Choroid plexus epithelial cell (primary cell): Measurements from ENCODE around the gene TCF15.

Experiments used
- DNase-seq: peaks from one replicate; pipeline ENCODE4 v3.0.0-alpha.2; 2010; ENCODE audit warnings: low read depth
- H3K4me3 ChIP-seq: 2 replicates; pipeline ENCODE4 v1.5.1; 2011; ENCODE audit warnings: low read depth, mild to moderate bottlenecking, control low read depth, low read length, moderate library complexity
- TF ChIP-seq, protein P1 (sequence below): conservative IDR thresholded peaks from 2 replicates; pipeline ENCODE4 v1.5.1; 2011; ENCODE audit warnings: low read depth, mild to moderate bottlenecking, control low read depth, inconsistent platforms, low read length, moderate library complexity

Gene TCF15

DNA sequence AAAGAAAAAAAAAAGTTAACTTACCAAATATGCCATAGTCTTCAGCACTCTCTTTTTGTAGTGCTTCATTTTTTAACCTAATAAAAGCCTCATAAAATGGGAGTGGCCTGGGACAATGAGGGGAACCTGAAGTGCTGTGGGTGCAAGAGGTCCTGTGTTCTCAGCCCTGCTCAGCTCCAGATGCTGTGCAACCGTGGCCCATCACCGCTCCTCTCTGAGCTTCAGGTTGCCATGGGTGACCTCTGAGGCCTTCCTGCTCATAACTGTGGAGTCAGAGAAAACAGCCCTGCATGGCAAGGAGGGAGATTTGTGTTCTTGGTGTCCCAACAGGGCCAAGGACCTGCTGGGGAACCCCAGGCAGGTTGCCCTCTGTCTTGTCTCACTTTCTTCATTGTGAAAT, 10.0 kb downstream of the TCF15 start:
- H3K4me3 ChIP-seq = no peak overlapping the region
- TF ChIP-seq, protein P1, sequence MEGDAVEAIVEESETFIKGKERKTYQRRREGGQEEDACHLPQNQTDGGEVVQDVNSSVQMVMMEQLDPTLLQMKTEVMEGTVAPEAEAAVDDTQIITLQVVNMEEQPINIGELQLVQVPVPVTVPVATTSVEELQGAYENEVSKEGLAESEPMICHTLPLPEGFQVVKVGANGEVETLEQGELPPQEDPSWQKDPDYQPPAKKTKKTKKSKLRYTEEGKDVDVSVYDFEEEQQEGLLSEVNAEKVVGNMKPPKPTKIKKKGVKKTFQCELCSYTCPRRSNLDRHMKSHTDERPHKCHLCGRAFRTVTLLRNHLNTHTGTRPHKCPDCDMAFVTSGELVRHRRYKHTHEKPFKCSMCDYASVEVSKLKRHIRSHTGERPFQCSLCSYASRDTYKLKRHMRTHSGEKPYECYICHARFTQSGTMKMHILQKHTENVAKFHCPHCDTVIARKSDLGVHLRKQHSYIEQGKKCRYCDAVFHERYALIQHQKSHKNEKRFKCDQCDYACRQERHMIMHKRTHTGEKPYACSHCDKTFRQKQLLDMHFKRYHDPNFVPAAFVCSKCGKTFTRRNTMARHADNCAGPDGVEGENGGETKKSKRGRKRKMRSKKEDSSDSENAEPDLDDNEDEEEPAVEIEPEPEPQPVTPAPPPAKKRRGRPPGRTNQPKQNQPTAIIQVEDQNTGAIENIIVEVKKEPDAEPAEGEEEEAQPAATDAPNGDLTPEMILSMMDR = no peak
- no peak for DNase-seq

DNA sequence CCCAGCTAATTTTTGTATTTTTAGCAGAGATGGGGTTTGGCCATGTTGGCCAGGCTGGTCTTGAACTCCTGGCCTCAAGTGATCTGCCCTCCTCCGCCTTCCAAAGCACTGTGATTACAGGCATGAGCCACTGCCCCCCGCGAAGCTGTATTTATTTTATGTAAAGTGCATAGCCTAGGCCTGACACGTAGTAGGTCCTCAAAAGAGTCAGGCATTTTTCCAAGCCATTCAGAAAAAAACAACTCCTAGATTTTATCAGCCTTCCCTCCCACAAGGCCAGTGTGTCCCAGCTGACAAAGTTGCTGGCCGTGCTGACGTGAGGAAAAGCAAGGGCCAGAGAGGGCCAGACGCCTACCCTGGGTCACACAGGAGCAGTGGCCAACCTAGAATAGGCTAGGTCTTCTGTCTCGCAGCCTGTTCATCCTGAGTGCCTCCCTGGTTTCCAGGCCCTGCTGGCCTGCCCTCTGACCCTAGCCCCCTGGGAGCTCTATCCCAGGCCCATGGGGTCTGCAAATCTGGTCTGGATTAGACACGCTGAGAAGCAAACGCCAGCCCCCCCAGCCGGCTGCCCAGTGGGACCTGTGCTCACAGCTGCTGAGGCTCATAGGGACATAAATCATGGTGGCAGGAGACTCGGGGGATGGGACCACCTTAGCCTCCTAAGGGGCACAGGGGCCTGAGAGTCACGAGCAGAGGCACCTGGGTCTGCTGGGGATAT, 11.8 kb downstream of the TCF15 start:
- TF ChIP-seq, protein P1 = no peak
- no peak for DNase-seq
- no peak overlapping the region for H3K4me3 ChIP-seq

DNA sequence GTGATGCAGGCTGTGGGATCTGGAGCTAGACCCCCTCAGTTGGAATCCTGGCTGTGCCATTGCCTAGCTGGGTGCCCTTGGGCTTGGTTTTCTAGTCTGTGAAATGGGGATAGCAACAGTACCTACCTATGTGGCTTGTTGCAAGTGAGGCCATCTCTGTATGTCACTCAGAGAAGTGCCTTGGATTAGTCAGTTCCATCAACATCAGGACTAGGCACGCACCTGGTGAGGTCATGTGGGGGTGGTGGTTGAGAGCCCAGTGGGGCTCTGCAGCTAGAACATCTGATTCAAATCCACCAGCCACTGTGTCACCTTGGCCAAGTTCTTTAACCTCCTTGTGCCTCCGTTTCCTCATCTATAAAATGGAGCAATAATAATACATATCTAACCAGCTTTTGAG, 12.5 kb downstream of the TCF15 start:
- DNase-seq = no peak
- no peak overlapping the region for H3K4me3 ChIP-seq
- TF ChIP-seq, protein P1 = no peak

DNA sequence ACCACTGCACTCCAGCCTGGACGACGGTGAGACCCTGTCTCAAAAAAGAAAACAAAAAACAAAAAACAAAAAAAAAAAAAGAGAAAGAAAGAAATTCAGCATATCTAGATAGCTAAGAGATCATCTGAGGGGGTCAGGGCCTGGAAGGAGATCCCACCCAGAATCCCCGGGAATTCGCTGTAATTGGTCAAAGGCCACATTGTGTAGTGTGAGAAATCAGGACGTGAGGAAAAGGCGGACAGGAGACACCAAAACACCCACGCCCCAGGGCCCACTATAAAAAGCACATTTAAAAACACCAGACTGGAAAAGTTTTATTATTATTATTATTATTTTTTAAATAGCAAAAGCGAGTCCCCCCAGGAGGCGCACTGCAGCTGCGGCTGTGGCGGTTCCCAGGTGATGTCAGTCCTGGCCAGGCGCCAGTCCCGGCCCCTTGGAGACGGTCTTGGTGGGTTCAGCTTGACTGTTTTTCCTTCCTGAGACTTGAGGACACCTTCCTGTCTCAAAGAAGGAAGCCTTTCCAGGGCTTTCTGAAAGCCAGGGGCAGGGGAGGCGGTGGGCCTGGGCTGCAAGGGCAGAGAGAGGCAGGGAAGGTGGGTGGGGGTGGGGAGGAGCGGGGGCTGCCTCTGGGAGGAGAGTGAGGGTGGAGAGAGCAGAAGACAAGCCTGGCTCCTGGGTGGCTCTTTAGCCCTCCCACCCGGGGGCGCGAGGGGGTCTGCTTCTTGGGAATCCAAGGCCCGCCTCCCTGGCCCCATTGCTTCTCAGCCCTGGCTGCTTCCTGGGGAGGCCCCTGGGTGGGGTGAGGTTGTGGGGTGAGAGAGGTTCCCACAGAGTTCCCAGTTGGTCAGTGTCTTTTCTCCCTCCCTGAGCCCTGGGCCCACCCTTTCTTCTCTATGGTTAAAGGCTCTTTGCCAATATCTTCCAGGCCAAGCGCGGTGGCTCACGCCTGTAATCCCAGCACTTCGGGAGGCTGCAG, 14.5 kb downstream of the TCF15 start:
- TF ChIP-seq, protein P1 = peak; percentile 10
- peak; percentile 31 for DNase-seq
- H3K4me3 ChIP-seq = no peak overlapping the region

DNA sequence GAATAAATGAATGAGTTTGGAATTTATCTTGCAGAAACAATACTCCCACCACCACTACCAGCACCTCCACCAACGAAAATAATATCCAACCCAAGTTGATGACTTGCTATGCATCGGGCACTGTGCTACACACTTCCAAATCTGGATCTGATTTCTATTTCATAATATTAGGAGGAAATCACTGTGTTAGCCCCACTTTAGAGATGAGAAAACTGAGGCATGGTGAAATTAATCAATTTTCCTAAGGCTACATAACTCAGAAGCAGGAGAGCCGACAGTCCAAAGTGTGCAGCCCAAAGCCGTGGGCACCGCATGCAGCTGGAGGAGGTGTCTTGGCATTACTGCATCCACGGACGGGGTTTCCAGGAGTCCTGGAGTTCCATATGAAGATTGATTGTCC, 17.6 kb downstream of the TCF15 start:
- H3K4me3 ChIP-seq = no peak overlapping the region
- no peak for DNase-seq
- TF ChIP-seq, protein P1 = no peak

DNA sequence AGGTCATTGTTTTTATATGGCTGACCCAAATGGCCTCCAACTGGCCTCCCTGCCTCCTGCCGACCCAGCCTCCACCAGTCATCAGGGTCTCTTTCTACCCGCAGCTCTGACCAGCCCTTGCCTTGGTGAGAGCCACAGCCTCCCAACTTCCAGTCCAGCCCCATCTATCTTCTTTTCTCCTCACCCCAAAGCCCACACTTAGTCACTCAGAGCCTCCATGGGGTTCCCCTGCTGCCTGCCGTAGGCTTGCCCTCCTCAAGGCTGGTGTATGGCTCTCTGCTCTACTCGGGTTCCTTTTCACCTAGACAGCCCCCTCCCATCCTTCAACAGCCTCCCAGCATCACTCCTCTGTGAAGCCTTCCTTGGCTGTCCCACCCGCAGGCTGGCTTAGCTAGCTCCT, 18.2 kb downstream of the TCF15 start:
- no peak for DNase-seq
- TF ChIP-seq, protein P1 = no peak
- H3K4me3 ChIP-seq = no peak overlapping the region
